Neural progenitor cell (in vitro differentiated cells): Measurements from ENCODE around the gene IRF1. TPM values are rescaled to one million over a fixed set of nuclear protein-coding genes. Genes with fewer than 3 reads are reported as not detected.

Experiments
- DNase-seq: peaks from one replicate; pipeline ENCODE4 v3.0.0-alpha.2; 2016; ENCODE audit warnings: low spot score
- H2AFZ ChIP-seq: fragments of 200-600 bp; sonication (generic); replicated peaks from 2 replicates; pipeline ENCODE4 v1.6.1; 2016; ENCODE audit warnings: antibody characterized with exemption
- H3F3A ChIP-seq: fragments of 200-600 bp; sonication (generic); 2 replicates; pipeline ENCODE4 v1.6.1; 2016; ENCODE audit warnings: antibody characterized with exemption, low read depth
- H3K27ac ChIP-seq: fragments of 200-600 bp; sonication (generic); 2 replicates; pipeline ENCODE4 v1.5.1; 2016; ENCODE audit warnings: mild to moderate bottlenecking
- H3K27me3 ChIP-seq: fragments of 200-600 bp; sonication (generic); 2 replicates; pipeline ENCODE4 v1.6.1; 2016; ENCODE audit warnings: mild to moderate bottlenecking, moderate library complexity
- H3K36me3 ChIP-seq: fragments of 200-600 bp; sonication (generic); 2 replicates; pipeline ENCODE4 v1.5.1; 2016
- H3K4me1 ChIP-seq: fragments of 200-600 bp; sonication (generic); 2 replicates; pipeline ENCODE4 v1.6.1; 2016; ENCODE audit warnings: mixed run types
- H3K4me2 ChIP-seq: fragments of 200-600 bp; sonication (generic); 2 replicates; pipeline ENCODE4 v1.6.1; 2016
- H3K4me3 ChIP-seq: fragments of 200-600 bp; sonication (generic); 2 replicates; pipeline ENCODE4 v1.5.1; 2016
- H3K79me2 ChIP-seq: fragments of 200-600 bp; sonication (generic); 2 replicates; pipeline ENCODE4 v1.6.1; 2016; ENCODE audit warnings: low read depth
- H3K9ac ChIP-seq: fragments of 200-600 bp; sonication (generic); 2 replicates; pipeline ENCODE4 v1.6.1; 2016
- H3K9me3 ChIP-seq: fragments of 200-600 bp; sonication (generic); 2 replicates; pipeline ENCODE4 v1.5.1; 2016; ENCODE audit warnings: low read depth
- H4K20me1 ChIP-seq: fragments of 200-600 bp; sonication (generic); 2 replicates; pipeline ENCODE4 v1.6.1; 2016; ENCODE audit warnings: low read depth
- H3K27ac Mint-ChIP-seq: 3 replicates; pipeline ENCODE4 v1.8.0; 2021; ENCODE audit warnings: mixed read lengths
- H3K27me3 Mint-ChIP-seq: 2 replicates; pipeline ENCODE4 v1.8.0; 2022; ENCODE audit warnings: low read depth, mild to moderate bottlenecking, inconsistent platforms, moderate library complexity, mixed read lengths; ENCODE audit not compliant: insufficient read depth
- H3K36me3 Mint-ChIP-seq: 3 replicates; pipeline ENCODE4 v1.8.0; 2021; ENCODE audit warnings: mixed read lengths
- H3K4me1 Mint-ChIP-seq: 3 replicates; pipeline ENCODE4 v1.8.0; 2021; ENCODE audit warnings: mixed read lengths
- H3K4me3 Mint-ChIP-seq: 3 replicates; pipeline ENCODE4 v1.8.0; 2021; ENCODE audit warnings: mild to moderate bottlenecking, moderate library complexity, mixed read lengths
- H3K9me3 Mint-ChIP-seq: 3 replicates; pipeline ENCODE4 v1.8.0; 2020; ENCODE audit warnings: mixed read lengths
- CTCF ChIP-seq: fragments of 200-600 bp; sonication (generic); IDR thresholded peaks from 2 replicates; pipeline ENCODE4 v1.5.1; 2017; ENCODE audit warnings: antibody characterized with exemption, mild to moderate bottlenecking
- EZH2 ChIP-seq: fragments of 200-600 bp; sonication (generic); IDR thresholded peaks from 2 replicates; pipeline ENCODE4 v1.6.1; 2017; ENCODE audit warnings: antibody characterized with exemption, mild to moderate bottlenecking, moderate library complexity
- EZH2phosphoT487 ChIP-seq: fragments of 200-600 bp; sonication (generic); IDR thresholded peaks from 2 replicates; pipeline ENCODE4 v1.6.1; 2017; ENCODE audit warnings: antibody characterized with exemption
- total RNA-seq: library from RNA; depleted of rRNA; stranded (reverse); fragments of >200 nt; gene quantifications from 2 replicates; pipeline ENCODE4 v1.2.3, GENCODE V29; 2015; ENCODE audit warnings: low replicate concordance

Gene IRF1
- total RNA-seq, 1 donor from 2014 or later = 7.1 TPM

- peaks cover 23% of the 10 kb centered on the region for H3K4me1 Mint-ChIP-seq
- Histone ChIP-seq H3K27ac (no peak overlapping the region), H3K4me3 (no peak overlapping the region), H3K9me3 (no peaks in the 10 kb centered on the region), H3K36me3 (no peaks in the 10 kb centered on the region), H2AFZ (no peak overlapping the region), H3K4me2 (no peak overlapping the region), H3F3A (no peaks in the 10 kb centered on the region), H4K20me1 (no peaks in the 10 kb centered on the region), H3K4me1 (peaks cover 19% of the 10 kb centered on the region), H3K9ac (no peak overlapping the region), H3K79me2 (no peaks in the 10 kb centered on the region), H3K27me3 (no peaks in the 10 kb centered on the region)
- no peak overlapping the region for H3K4me3 Mint-ChIP-seq
- H3K27me3 Mint-ChIP-seq = peaks cover 5% of the 10 kb centered on the region
- no peak for TF ChIP-seq EZH2phosphoT487
- no peak for TF ChIP-seq CTCF
- TF ChIP-seq EZH2 = no peak
- no peak overlapping the region for H3K27ac Mint-ChIP-seq
- H3K9me3 Mint-ChIP-seq = no peaks in the 10 kb centered on the region
- no peak for DNase-seq
- no peaks in the 10 kb centered on the region for H3K36me3 Mint-ChIP-seq
Measured at GRCh38 chr5:132435447-132435846, 55.1 kb downstream of the IRF1 start.

GRCh38 chr5:132434416-132435286 is 55.9 kb downstream of the IRF1 start:
- Histone ChIP-seq H3K36me3 (no peaks in the 10 kb centered on the region), H4K20me1 (no peaks in the 10 kb centered on the region), H3K4me2 (no peak overlapping the region), H3K27me3 (no peaks in the 10 kb centered on the region), H3K27ac (no peak overlapping the region), H3K4me3 (no peak overlapping the region), H3K4me1 (peaks cover 19% of the 10 kb centered on the region), H3K9ac (no peak overlapping the region), H3K79me2 (no peaks in the 10 kb centered on the region), H2AFZ (no peak overlapping the region), H3K9me3 (no peaks in the 10 kb centered on the region), H3F3A (no peaks in the 10 kb centered on the region)
- peaks cover 10% of the 10 kb centered on the region for H3K27me3 Mint-ChIP-seq
- no peaks in the 10 kb centered on the region for H3K9me3 Mint-ChIP-seq
- H3K36me3 Mint-ChIP-seq = no peaks in the 10 kb centered on the region
- H3K4me3 Mint-ChIP-seq = no peak overlapping the region
- TF ChIP-seq CTCF (no peak), EZH2 (no peak), EZH2phosphoT487 (no peak)
- peaks cover 23% of the 10 kb centered on the region for H3K4me1 Mint-ChIP-seq
- peak overlapping the region; percentile 13 for H3K27ac Mint-ChIP-seq
- no peak for DNase-seq

GRCh38 chr5:132433141-132433540 is 57.4 kb downstream of the IRF1 start:
- peaks cover 23% of the 10 kb centered on the region for H3K4me1 Mint-ChIP-seq
- peaks cover 10% of the 10 kb centered on the region for H3K27me3 Mint-ChIP-seq
- Histone ChIP-seq H2AFZ (no peak overlapping the region), H3K9me3 (no peaks in the 10 kb centered on the region), H3K9ac (no peak overlapping the region), H3K79me2 (no peaks in the 10 kb centered on the region), H3K4me3 (no peak overlapping the region), H3K4me2 (no peak overlapping the region), H3K4me1 (peaks cover 19% of the 10 kb centered on the region), H4K20me1 (no peaks in the 10 kb centered on the region), H3K27ac (no peak overlapping the region), H3F3A (no peaks in the 10 kb centered on the region), H3K27me3 (no peaks in the 10 kb centered on the region), H3K36me3 (no peaks in the 10 kb centered on the region)
- H3K9me3 Mint-ChIP-seq = no peaks in the 10 kb centered on the region
- H3K36me3 Mint-ChIP-seq = no peaks in the 10 kb centered on the region
- DNase-seq = no peak
- no peak for TF ChIP-seq EZH2
- no peak overlapping the region for H3K27ac Mint-ChIP-seq
- no peak overlapping the region for H3K4me3 Mint-ChIP-seq

- H3K4me1 ChIP-seq = peaks cover 13% of the 10 kb centered on the region
- no peak overlapping the region for H3K4me2 ChIP-seq
- H3K36me3 ChIP-seq = no peaks in the 10 kb centered on the region
- no peaks in the 10 kb centered on the region for H3K27me3 ChIP-seq
- no peak overlapping the region for H3K9ac ChIP-seq
- no peaks in the 10 kb centered on the region for H3K79me2 ChIP-seq
- Mint-ChIP-seq H3K4me1 (peaks cover 23% of the 10 kb centered on the region), H3K9me3 (no peaks in the 10 kb centered on the region), H3K27ac (no peak overlapping the region), H3K27me3 (peaks cover 10% of the 10 kb centered on the region), H3K36me3 (no peaks in the 10 kb centered on the region), H3K4me3 (no peak overlapping the region)
- H3K4me3 ChIP-seq = no peak overlapping the region
- no peak for DNase-seq
- no peaks in the 10 kb centered on the region for H3F3A ChIP-seq
- H3K27ac ChIP-seq = no peak overlapping the region
- no peak for TF ChIP-seq CTCF
- TF ChIP-seq EZH2phosphoT487 = no peak
- TF ChIP-seq EZH2 = no peak
- no peaks in the 10 kb centered on the region for H4K20me1 ChIP-seq
- H3K9me3 ChIP-seq = no peaks in the 10 kb centered on the region
- H2AFZ ChIP-seq = no peak overlapping the region
Measured at GRCh38 chr5:132431632-132432031, 58.9 kb downstream of the IRF1 start.
